Muscle layer of duodenum (tissue), 2 donors: ENCODE data around the gene NCR3LG1.

Experiments used
- H3K27ac ChIP-seq: one replicate; pipeline ENCODE4 v1.7.0; 2013; ENCODE audit warnings: mild to moderate bottlenecking, low read length
- H3K27me3 ChIP-seq: one replicate; pipeline ENCODE4 v1.7.0; 2013; ENCODE audit warnings: low read depth, mild to moderate bottlenecking, control low read depth, low read length
- H3K36me3 ChIP-seq, 2 donors: one replicate each; pipeline ENCODE4 v1.7.0; 2013; ENCODE audit warnings: low read length in 2 of 2, control low read depth in 1 of 2, mild to moderate bottlenecking in 1 of 2; ENCODE audit not compliant: insufficient read depth in 2 of 2, control insufficient read depth in 1 of 2
- H3K4me1 ChIP-seq, 2 donors: one replicate each; pipeline ENCODE4 v1.7.0; 2013; ENCODE audit warnings: low read length in 2 of 2, mild to moderate bottlenecking in 2 of 2, control low read depth in 1 of 2, moderate library complexity in 1 of 2; ENCODE audit not compliant: insufficient read depth in 2 of 2, control insufficient read depth in 1 of 2
- H3K4me3 ChIP-seq, 2 donors: one replicate each; pipeline ENCODE4 v1.7.0; 2013; ENCODE audit warnings: low read length in 2 of 2, low read depth in 1 of 2, mild to moderate bottlenecking in 1 of 2
- H3K9me3 ChIP-seq, 2 donors: one replicate each; pipeline ENCODE4 v1.7.0; 2013; ENCODE audit warnings: low read length in 2 of 2, control low read depth in 1 of 2, mild to moderate bottlenecking in 1 of 2; ENCODE audit not compliant: control insufficient read depth in 1 of 2
- donor health status: healthy.

NCR3LG1 gene

DNA sequence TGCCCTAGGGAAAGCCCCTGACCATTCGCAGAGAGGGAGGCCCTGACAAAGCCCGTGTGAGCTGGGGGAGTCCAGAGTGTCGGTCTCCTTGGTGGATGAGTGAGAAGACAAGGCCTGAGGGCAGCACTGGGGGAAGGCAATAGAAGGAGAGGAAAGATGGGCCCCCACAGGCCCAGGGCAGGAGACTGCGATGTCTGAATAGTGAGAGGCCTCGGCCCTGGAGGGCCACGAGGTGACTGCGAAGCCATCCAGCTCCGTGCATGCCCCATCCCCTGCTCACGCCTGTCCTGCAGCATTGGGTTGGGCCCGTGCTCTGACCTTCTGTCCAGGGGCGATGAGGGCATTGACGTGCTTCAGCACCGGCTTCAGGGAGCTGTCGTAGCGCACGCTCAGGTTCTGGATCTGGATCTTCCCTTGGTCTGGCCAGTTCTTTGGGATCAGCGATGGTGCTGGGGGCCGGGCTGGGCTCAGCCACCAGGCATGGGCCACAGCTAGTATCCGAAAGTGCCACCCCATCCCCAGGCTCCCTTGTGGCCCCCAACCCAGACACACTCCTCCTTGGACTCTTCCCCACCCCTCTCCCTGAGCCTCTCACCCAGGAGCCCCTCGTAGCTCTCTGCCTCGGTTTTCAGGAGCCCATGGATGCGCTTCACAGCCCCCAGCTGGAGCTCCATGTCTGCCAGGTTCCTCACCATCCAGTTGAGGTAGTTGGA is 45.2 kb downstream of the NCR3LG1 start:
- H3K9me3 ChIP-seq = no peaks in the 10 kb centered on the region
- H3K36me3 ChIP-seq = no peaks in the 10 kb centered on the region
- no peaks in the 10 kb centered on the region for H3K4me1 ChIP-seq

DNA sequence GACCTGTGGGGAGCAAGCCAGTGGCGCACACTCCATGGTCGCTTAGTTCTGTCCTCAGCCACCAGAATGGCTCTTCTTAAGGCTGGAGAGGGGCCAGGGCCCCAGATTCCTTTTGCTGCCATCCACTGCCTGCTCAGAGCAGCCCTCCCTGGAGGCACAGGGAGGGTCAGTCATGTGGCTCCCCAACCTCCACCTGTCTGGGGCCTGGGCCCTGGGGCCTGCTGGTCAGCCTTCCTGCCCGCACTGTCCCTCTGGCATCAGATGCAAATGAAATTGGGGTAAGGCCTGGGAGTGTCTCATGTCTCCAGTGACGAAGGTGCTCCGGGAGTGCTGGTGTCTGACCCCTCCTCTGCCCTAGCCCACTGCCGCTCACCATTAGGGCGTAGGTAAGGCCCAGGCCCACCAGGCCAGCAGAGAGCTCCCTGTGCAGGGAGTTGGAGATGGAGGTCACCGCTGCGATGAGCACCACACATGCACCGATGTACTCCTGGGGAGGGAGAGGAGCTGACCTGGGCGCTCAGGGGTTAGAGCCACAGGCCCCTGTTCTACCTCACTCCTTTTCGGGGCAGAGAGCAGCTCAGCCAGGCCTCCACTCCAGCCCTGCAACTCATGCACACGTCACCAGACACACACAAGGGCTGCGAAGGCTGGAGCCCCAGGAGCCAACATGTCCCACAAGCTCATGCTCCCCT is 45.9 kb downstream of the NCR3LG1 start:
- Histone ChIP-seq H3K27ac (no peak overlapping the region), H3K36me3 (no peaks in the 10 kb centered on the region), H3K9me3 (no peaks in the 10 kb centered on the region), H3K4me1 (no peaks in the 10 kb centered on the region), H3K4me3 (no peak overlapping the region), H3K27me3 (no peaks in the 10 kb centered on the region)

More for the DNA sequence above, 45.2 kb downstream of the NCR3LG1 start:
- H3K27ac ChIP-seq = no peak overlapping the region
- H3K4me3 ChIP-seq = no peak overlapping the region
- H3K27me3 ChIP-seq = no peaks in the 10 kb centered on the region

DNA sequence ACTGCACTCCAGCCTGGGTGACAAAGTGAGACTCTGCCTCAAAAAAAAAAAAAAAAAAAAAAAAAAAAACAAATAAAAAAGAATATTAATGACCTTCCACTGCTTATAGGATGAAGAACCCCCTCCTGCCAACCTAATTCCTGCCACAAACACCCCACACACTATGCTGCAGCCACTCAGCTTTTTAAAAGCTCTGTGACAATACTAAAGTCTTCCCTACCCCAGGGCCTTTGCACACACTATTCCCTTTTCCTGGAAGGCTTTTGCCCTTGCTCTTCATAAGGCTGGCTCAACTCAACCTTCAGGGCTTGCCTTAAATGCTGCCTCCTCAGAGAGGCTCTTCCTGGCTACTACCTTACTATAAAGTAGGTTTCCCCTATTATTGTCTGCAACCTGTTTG is 47.6 kb downstream of the NCR3LG1 start:
- no peaks in the 10 kb centered on the region for H3K36me3 ChIP-seq
- no peak overlapping the region for H3K4me3 ChIP-seq
- no peaks in the 10 kb centered on the region for H3K4me1 ChIP-seq
- no peaks in the 10 kb centered on the region for H3K27me3 ChIP-seq
- H3K27ac ChIP-seq = no peak overlapping the region
- no peaks in the 10 kb centered on the region for H3K9me3 ChIP-seq

DNA sequence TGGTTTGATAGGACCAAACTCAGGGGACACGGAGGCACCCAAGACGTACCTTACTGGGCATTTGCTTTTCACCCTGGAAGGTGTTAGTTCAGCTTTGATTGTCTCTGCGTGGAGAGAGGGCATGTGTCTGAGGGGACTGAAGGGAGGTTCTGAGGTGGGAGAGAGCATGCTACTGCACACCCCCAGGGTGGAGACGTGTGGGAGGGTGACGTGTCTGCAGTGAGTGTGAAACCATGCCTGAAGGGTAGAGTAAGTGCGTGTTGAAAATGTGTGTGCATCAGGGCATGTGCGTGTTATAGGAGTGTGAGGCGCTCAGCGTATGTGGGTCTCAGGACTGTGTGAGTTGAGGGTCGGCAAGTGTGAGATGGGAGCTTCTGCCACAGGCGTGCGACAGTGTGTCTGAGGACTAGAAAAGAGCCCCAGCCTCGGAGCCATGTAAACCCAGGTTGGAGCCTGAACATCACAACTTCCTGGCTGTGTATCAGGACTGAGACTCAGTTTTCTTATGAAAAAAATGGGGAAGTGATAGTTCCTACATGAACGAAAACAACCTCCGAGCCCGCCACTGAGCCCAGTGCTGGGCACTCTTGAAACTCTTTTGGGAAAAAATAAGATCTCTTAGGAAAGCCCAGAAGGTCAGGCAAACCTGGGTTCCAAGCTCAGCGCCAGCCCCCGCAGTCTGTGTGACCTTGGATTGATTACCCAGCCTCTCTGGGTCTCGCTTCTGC is 48.6 kb downstream of the NCR3LG1 start:
- Histone ChIP-seq H3K36me3 (no peaks in the 10 kb centered on the region), H3K4me3 (no peak overlapping the region), H3K9me3 (no peaks in the 10 kb centered on the region), H3K27me3 (no peaks in the 10 kb centered on the region), H3K4me1 (no peaks in the 10 kb centered on the region), H3K27ac (no peak overlapping the region)

DNA sequence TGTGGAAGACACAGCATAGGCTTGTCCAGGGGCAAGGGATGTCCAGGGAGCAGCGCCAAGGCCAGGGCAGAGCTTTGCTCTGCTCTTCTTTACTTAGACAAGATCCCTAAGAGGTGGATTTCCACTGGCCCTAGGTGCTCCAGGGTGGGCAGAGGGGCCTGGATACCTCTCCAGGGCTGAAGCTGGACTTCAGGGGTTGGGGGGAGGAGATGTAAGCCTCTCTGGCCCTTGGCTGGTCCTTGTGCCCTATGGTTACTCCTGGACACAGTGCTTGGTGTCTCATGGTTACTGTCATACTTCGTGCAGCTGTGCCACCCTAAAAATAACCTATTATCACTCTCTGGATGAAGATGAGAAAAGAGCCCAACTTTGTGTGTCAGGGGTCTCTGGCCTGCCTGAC is 49.7 kb downstream of the NCR3LG1 start:
- Histone ChIP-seq H3K9me3 (no peaks in the 10 kb centered on the region), H3K4me1 (no peaks in the 10 kb centered on the region), H3K4me3 (no peak overlapping the region), H3K36me3 (no peaks in the 10 kb centered on the region), H3K27ac (no peak overlapping the region), H3K27me3 (no peaks in the 10 kb centered on the region)

DNA sequence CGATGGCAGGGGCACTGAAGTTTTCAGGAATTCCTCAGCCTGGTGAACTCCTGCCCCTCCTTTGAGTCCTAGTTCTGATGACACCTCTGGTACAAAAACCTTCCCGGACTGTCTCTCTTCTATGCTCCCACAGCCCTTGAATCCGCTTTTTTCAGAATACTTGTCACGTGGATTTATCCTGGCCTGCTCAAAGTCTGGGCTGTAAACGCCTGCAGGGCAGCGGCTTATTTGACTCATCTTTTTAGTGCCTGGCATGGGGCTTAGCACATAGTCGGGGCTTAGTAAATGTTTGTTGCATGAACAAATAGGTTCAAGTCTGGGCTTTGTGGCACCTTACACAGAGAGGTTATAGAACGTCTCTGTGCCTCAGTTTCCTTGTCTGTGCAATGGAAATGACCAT is 50.2 kb downstream of the NCR3LG1 start:
- H3K9me3 ChIP-seq = no peaks in the 10 kb centered on the region
- H3K27ac ChIP-seq = no peak overlapping the region
- H3K4me1 ChIP-seq = no peaks in the 10 kb centered on the region
- H3K36me3 ChIP-seq = no peaks in the 10 kb centered on the region
- H3K27me3 ChIP-seq = no peaks in the 10 kb centered on the region
- H3K4me3 ChIP-seq = no peak overlapping the region

DNA sequence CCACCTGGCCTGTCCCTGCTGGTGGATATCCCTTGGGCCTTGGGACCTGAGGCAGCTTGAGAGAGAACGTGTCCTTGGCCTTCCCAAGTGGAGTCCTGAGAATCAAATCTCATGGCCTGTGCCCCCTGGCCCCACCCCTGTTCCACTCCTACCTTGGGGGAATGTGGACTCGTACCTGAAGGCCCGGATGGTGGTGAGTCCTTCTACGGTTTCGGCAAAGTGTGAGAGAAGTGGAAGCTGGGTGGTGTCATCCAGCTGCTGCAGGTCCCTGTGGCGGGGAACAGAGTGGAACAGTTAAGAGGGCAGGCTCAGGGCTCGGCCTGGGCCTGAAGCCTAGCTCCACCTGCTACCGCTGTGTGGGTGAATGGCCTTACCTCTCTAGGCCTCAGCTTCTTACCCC is 50.9 kb downstream of the NCR3LG1 start:
- H3K36me3 ChIP-seq = no peaks in the 10 kb centered on the region
- no peaks in the 10 kb centered on the region for H3K27me3 ChIP-seq
- no peaks in the 10 kb centered on the region for H3K4me1 ChIP-seq
- no peak overlapping the region for H3K4me3 ChIP-seq
- H3K27ac ChIP-seq = no peak overlapping the region
- H3K9me3 ChIP-seq = no peaks in the 10 kb centered on the region

DNA sequence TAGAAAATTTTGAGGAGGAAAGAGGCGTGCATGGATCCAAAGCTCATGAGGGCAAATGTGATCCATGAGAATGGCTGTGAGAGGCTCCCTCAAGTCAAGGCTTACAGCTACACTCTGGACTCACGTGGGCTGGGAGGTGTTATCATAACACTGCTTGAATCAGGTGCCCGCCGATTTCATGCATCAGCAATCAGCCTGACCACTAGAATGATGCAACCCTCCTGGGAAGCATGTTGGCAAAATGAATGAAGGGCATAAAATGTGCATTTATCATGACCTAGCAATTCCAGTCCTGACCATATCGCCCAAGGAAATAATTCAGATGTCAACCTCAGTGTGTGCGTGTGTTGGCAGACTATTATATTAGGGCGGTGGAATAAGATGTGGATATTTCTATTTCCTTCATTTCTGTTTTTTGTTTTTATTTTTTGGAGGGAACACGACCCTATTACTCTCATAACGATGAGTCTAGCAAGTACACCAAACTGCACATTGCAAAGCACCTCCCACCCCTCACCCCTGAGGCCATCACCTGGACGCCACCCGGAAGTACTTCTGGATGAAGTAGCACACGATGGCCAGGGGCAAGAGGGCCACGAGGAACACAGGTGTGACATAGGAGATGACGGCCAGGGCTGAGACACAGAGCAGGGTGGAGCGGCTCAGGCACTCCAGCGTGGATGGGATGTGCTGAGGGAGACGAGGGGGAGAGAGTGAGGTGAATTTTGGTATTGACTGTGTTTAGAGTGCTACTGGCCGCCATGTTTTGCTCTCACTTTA is 52.6 kb downstream of the NCR3LG1 start:
- Histone ChIP-seq H3K27ac (no peak overlapping the region), H3K27me3 (no peaks in the 10 kb centered on the region), H3K4me1 (no peaks in the 10 kb centered on the region)

DNA sequence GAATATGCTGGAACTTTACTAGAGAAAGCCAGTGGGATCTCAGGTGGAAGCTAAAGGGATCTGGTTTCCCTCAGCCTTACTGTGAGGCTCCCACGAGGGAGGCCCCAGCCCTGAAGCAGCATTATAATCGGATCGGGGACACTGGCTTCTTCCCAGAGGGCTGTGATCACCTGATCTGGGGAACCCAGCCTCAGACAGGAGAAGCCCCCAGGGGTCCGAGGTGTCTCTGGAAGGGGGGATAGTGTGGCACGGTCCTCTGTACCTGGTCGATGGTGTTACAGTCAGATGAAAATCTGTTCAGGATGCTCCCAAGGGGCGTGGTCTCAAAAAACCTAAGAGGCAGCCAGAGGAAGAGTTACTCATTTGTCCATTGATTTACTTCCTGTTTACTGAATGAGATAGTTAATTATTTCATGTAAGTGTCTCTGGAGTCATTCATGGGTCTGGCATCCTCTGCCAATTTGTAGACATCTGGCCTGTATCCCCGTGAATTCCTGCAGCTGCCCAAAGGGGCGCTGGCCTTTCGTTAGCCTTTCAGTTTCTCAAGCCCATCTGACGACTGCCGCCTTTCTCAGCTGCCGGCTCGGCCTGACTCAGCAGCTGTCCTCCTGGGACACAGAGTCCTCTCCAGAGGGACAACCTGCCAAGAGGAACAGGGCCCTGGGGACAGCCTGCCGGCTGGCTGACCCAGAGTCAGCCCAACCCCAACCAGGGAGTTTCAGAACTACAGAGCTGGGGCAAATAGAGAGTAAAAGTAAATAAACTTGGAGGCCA is 53.8 kb downstream of the NCR3LG1 start:
- Histone ChIP-seq H3K36me3 (no peaks in the 10 kb centered on the region), H3K27ac (no peak overlapping the region), H3K4me1 (no peaks in the 10 kb centered on the region), H3K4me3 (no peak overlapping the region), H3K27me3 (no peaks in the 10 kb centered on the region), H3K9me3 (no peaks in the 10 kb centered on the region)

More for the DNA sequence above, 52.6 kb downstream of the NCR3LG1 start:
- H3K9me3 ChIP-seq = no peaks in the 10 kb centered on the region
- no peaks in the 10 kb centered on the region for H3K36me3 ChIP-seq
- no peak overlapping the region for H3K4me3 ChIP-seq

DNA sequence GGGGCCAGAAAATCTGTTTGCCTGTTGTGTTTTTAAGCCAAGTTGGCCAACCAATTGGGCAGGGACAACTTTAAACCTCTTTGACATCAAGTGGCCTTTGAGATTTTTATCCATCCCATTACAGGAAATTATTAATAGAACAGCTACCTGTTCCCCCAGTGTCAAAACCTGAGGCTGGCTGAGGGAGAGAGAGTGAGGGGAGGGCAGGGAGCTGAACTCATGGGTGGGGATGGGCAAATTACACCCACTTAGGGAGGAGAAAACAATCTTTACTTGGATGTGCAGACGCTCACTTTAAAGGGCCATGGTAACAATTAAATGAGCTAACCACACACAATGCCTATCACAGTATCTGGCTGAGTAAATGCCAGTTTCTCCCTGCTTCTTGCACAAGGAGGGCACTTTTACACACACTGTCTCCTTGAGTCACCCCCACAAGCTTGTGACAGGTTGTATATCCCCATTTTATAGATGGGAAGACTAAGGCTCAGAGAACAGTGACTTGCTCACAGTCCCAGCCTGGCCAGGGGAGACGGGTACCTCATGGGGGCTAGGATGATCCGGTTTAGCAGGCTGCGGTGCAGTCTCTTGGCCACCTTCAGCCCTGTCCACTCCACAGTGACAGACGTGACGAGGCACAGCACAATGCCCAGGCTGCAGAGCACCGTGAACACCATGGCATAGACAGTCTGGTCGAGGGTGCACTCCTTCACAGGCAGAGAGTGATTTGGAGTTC is 54.6 kb downstream of the NCR3LG1 start:
- no peaks in the 10 kb centered on the region for H3K9me3 ChIP-seq
- no peak overlapping the region for H3K4me3 ChIP-seq
- no peaks in the 10 kb centered on the region for H3K27me3 ChIP-seq
- no peaks in the 10 kb centered on the region for H3K36me3 ChIP-seq
- no peaks in the 10 kb centered on the region for H3K4me1 ChIP-seq
- no peak overlapping the region for H3K27ac ChIP-seq
